GM21528 (cell line): ENCODE measurements around the gene COLEC12.

ENCODE experiments used
- ATAC-seq: cut with Tn5 transposase; IDR thresholded peaks from one replicate; pipeline ENCODE4 v1.9.1; 2021; ENCODE audit warnings: mild to moderate bottlenecking, moderate library complexity; ENCODE audit not compliant: unreplicated experiment, low FRiP score

The COLEC12 gene

DNA sequence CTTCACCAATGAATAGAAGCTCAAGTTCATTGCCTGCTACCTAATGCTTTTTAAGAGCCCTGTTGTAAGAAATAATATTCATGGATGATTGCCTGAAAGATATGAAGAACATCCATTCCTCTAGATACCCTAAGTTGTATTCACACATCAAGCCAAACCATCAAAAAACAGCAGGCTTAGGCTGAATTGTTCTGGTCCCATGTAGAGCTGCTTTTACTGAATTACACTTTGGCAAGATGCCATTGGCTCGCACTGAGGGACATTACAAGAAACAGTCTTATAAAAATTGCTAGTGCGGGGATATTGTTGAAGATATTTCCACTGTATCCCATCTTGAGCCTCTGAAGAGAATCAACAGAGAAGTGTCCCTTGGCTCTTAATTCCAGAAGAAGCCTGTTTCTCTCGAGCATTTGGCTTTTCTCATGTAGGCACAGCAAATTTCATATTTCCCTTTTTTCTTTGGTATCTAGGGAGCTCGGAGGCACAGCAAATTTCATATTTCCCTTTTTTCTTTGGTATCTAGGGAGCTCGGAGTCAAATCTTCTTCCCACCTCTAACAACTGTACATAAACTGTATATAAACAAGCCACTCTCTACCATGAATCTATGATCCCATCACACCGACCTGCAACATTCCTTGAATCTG lies 107.5 kb downstream of the COLEC12 start:
- no peak for ATAC-seq

DNA sequence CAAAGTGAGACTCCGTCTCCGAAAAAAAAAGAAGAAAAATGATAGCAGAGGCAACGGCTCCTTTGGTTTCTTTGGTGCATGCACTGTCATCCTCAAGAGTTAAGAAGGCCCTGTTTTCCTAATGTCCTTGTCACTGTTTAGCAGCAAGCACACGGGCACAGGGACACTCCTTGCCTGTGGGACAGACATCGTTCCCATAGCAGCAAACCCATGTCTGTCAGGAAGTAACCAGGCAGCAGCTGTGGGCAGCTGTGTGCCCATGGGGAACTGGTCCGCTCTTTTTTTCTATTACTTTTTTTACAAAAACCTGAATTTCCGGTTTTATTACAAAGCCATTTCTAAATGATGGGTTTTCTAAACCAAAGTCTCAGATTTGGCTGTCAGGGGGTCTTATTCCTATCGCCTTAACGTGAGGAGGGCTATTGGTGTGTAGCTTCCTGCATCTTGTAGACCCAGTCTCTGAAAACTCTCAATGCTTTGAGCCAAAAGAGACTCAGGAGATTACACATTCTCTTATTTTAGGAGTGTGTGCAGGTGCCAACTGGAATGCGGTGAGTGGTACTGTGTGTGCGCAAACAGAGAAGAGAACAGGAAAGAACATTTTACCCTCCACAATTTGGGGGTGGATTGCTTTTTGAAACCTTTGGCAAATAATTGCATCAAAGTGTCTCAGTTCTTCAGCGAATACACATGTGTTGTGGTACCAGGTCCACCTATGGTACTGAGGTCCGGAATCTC lies 109.6 kb downstream of the COLEC12 start:
- no peak for ATAC-seq

DNA sequence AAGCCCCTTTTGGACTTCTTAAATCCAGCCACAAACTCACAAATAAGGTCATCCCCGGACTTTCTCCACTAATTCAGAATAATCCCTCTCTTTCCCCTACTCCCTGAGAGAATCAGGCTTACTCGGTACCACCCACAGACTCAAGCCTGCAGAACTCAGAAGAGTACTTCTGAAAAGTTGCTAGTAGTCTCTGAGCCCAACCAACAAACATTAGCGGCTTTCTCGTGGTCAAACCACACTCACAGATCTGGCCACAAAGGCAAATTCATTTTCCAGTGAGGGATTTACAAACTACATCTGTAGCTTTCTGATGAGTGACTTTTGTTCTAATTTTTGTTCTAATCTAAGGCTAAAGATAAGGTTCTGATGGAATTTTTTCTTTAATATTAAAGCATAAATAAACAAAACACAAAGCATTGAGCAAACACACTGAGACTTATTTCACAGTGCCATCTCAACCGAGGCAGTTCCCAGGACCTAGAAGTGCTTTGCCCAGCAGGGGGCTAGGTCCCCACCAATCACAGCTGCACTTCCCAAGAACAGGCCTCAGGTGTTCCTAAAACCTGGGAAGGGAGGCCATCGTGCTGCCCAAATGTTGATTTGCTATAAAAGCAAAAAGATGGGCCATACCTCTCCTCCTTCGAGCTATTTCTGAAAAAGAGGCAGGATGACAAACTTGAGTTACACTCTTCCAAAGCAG lies 110.7 kb downstream of the COLEC12 start:
- ATAC-seq, result no peak

DNA sequence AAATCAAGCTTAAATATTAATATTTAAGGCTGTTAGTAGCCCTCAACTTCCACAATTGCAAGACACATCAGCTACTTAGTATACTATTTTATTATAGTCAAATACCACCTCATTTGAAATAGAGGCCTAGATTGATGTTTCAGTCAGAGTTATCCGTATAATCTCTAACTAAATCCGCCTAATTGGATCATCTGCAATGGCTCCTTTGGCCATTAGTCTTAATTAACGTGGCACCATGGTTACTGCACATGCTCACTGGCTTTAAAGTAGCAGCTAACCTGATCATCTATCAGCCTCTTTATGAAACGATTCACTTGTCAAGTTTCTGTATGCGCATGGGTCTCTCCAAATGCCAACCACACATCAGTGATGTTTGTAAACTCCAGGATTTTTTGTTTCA lies 112.3 kb downstream of the COLEC12 start:
- no peak for ATAC-seq

DNA sequence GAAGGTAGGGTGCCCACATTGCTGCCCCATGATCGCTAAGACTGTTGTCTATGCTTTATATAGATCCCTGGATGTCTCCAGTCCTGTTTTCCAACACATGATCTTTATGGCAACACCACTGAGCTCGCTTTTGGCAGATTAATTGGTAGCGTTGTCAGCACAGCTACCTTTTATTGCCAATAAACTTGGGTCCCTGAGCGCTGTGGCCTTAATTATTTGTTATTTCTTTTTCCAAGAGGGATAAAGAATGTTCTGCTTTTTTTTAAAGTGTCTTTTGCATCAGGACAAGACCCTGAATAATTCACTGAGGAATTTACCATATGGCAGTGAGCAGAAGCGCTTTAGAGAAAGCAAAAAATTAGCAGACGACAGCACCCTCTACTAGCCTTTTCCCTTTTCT lies 113.5 kb downstream of the COLEC12 start:
- no peak for ATAC-seq

DNA sequence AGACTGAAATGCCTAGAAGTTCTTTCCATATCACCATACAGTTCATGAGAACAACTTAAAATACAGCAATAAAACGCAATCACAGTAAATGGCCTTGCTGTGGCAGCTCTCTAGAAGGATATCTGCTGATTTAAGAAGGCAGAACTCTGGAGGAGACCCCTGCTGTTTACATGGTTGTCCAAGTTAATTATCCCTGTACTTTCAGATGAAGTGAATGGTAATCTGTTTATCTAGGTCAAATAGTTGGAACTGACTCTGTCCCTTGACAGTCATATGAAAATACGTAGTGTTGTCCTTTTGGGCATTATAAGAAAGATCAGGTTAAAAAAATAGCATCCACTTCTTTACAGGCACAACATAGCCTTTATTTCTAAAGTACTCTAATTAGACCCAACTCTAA lies 115.6 kb downstream of the COLEC12 start:
- no peak for ATAC-seq

DNA sequence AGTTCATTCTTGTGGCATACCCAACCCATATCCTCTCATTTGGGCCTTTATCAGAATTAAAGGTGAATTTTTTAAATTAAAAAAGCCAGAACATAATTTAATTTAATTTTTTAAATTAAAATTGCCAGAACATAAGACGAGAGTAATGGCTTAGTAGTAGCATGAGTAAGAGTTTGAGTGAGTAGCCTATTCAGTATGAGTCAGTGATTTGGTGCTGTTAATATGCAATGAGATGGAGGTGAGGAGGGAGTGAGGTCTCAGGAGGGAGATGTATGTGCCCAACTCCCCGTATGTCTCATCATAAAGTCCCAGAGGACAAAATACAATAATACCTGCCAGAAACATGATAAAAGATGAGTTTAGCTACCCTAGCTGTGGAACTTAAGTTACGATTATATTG lies 117.4 kb downstream of the COLEC12 start:
- ATAC-seq, result no peak

DNA sequence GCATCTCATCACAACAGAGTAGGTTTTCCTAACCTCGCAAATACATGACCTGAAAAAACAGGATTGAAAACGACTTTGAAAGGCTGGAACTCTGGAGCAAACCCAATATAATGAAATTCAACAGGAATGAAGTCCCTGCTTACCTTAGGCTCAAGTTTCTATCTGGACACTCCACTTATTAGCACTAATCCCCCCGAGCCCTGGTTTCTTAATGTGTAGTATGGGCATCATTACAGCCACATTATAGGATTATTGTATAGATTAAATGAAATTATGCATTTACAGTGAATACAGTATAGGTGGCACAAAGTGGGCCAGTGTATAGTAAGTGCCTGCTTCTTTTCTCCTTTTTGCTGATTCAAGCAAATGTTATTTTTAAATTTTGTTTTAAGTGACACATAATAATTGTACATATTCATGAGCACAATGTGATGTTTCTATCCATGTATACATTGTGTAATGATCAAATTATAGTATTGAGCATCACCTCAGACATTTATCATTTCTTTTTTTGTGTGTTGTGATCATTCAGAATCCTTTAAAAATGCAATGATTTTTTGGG lies 118.0 kb downstream of the COLEC12 start:
- no peak for ATAC-seq

DNA sequence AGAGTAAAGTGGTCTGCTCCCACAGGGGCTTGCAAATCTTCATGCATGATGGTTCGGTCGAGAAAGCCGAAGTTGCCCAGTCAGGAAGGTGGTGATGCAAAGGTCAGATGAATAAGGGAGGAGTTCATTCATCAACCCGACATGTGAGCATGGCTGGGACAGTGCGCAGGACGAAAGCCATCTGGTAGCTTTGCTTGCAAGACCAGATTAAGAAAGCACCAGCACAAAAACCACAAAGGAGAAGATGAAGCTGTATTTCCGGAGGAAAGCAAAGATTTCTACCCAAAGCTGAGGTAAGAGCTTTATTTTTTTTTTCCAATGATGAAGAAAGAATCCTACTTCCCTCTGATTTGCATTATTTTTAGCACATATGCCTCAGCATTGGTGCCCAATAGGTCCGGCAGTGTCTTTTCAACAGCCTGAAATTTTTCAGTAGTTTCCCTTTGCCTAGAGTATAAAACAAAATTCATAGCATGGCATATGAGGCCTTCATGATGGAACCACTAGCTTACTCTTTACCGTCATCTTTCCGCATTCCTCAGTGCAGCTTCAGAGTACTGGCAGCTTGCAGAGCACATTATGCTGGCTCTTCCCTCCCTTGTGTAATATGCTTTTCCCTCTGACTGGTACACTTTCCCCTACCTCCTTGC lies 120.7 kb downstream of the COLEC12 start:
- no peak for ATAC-seq

DNA sequence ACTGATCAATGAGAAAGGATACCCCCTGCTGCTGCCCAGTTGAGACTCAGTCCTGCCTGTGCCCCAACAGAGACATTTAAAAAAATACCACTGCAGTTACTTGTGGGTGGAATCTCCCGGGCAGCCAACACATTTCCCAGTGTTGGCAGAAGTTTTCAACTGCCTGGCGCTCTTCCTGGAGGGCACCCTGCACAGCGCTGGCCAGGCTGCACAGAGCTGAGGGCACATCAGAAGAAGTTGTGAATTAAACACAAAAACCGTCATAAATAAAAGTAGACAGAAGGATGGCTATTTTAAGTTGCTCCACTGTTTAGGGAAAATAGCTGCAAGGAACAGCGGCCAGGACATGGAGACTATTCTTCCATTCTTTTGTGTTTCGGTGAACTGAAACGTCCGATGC lies 122.4 kb downstream of the COLEC12 start:
- no peak for ATAC-seq

DNA sequence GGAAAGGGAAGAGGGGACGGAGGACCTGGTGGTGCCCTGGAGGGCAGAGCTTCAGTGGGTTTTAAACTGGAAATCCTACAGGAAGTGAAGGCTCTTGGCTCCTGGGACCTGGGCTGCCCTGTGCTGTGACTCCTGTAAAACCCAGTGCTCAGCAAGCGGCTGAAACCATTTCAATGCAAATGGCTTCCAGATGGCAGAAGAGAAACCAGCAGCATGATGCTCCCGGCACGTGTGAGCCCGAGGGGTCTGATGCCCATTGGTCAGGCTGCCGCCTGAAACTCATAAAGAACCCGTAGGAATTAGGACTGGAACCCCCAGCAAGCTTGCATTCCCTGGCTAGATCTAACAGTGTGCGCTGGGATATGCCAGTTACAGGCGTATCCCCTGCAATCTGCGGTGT lies 123.4 kb downstream of the COLEC12 start:
- ATAC-seq, result no peak

DNA sequence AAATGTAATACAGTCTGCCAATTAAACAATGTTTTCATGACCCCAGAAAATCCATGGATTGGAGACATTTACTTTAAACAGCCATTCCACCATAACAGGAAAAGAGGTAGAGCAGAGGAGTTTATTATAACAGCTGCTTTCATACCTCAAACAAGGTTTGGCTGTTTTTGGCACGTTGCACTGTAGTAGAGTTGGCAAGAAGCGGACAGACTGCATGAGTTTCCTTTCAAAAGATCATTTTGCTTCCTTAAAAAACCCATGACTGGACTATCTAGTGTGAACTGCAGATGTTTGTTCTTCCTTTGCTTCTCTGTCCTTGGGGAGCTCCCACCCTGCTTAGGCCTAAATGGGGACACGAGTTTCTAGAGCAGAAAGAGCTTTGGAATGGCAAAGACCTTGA lies 124.2 kb downstream of the COLEC12 start:
- ATAC-seq, result no peak

DNA sequence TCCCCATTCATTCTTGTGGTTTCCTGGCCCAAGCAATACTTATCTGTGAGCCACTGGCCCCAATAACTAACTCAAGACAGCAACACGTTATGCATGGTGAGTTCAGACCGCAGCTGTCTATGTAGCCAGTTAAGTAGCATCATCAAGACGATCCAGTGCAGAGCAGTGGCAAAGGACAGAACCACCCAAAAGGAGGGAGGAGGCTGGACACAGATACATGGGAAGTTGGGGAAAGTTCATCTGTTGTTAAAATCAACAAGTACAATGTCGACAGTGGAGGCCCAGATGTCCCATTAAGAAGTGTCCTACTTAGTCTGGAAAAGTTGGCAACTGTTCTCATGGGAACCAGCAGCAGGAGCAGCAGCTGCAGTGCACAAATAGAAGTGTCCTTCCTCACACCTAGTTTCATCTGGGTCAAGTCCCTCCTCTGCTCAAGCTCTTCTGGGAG lies 125.8 kb downstream of the COLEC12 start:
- ATAC-seq, result peak; percentile 73

DNA sequence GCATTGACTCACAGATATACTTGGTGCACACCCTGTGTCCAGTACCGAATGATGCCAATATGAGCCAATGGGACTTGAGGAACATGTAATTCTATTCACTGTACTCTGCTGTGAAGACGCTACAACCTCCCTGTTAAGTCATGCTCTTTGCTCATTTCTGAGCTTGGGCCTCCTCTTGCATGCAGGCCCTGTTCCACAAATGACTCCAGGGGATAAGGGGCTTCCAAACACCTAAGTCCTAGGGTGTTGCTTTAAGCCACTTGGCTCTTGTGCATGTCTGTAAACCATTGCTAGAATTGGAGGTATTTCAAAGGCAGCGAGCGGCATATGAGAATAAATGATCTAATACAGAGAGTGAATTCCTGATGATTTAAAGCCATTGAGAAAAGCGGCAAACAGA lies 126.7 kb downstream of the COLEC12 start:
- no peak for ATAC-seq

DNA sequence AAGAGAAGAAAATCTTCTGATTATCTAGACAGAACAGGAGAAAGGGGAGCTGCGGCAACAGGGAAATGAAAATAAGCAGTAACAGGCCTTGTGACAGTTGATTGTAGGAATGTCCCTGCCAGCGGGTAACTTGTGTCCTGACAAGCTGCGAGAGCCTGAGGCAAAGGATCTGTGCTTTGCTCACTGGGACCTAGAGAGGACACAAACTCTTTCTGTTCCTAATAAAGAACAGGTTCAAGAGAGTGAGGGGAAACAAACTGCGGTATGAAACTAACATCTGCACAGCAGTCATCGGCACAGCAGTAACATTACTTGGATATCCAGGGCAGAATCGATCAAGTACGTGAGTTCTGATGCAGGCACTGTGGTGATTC lies 128.9 kb downstream of the COLEC12 start:
- no peak for ATAC-seq

DNA sequence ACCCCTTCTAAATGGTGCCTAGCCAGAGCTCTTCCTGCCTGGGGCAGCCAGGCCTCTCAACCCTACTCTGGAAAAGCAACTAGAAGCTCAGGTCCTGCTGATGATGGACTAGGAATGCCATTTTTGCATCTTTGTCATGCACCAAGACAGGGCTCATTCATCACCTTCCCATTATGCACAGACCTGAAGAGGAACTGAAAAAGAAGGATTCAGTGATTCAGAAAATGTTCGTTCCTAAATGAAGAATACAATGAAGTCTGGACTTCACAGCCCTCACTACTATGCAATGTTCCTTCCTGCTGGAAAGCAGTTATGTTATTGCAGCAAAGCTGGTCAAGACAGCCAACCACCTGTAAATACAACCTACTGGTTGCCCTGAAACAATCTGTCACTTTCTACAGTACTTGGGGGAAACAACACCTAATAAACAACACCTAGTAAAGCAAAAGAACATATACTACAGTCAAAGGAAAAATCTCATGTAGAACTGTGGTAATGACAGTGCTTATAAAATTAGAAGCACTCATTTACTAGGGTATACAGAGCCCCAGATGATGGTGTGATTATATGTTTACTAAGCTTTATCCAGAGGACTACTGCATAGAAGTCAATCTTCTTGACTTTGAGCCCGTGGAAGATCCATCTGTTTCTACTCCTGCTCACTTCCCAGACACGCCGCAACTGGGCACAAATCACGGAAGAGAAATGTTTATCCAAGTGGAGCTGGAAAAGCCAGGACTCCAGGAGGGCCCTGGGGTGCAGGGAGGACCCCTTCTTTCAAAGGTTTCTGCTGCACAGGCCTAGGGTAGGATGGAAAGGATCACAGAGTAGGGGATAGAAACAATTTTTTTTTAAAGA lies 129.5 kb downstream of the COLEC12 start:
- no peak for ATAC-seq

DNA sequence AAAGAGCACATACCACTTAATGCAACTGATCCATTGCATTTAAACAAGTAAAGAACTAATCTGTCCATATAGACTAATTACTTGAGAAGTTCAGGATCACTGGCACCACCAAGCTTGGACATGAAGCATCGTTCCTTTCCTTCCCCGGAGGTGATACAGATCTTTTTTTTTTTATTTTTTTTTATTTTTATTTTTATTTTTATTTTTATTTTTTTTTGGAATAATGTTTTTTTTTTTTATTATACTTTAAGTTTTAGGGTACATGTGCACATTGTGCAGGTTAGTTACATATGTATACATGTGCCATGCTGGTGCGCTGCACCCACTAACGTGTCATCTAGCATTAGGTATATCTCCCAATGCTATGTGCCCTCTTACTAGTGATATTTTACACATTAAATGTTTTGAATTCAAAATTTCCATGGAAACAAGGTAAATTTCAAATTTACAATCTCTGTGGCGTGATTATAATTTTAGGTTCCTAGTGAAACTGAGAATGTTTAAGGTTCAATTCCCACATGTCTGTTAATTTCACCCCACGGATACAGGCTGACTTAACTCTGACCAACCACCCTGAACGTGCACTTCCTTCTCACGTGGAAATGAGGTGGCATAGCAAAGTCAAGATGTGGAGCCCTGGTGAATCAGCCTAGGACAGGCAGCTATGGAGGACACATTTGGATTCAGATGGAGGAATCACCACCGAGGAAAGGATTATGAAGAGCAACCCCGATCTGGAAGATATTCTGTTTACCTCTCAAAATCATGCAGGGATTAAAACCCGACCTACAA lies 131.1 kb downstream of the COLEC12 start:
- ATAC-seq, result no peak

DNA sequence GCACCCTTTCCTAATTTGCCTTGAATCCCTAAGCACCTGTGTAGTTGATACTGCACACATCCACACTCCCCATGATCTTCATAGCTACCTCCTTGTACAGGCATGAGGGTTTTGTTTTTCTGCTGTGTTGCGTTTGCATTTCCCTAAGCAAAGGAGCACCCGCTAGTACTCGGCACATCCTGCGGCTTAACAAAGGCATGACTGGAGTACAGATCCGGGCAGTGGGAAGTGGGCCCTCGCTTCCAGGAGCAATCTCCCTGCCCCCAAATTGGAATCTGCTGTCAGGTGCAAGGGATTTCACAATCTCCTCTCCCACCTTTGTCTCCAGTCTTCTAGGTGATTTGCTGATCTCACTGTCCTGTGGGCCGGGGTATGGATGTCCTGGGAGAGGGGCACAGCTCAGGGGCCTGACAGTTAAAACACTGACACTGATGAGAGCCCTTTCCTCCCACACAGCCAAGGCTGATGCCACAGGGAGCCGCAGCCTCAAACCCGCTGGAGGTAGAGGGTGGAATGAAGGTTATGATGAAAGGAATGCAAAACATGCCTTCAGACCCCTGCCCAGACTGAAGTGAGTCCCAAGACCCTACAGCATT lies 133.9 kb downstream of the COLEC12 start:
- ATAC-seq, result no peak

DNA sequence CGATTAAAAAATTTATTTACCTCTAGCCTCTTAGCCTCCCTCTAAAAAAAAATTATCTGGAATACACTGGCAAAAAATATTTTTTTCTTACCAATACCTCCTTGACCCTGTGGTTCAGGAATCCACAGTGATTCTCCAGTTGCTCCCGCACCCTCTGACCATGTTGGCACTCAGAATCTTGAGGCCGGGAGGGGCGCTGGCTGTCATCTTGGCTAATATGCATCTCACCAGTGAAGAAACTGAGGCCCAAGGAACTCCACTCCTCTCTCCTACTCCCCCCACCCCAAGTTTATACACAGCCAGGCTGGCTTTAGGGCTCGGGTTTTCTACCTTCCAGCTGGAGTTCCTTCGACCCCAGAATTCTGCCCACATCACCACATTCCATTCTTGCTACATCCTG lies 134.8 kb downstream of the COLEC12 start:
- no peak for ATAC-seq
